HFF-Myc (cell line): Measurements from ENCODE around the gene FREM2.

Experiments used
- DNase-seq: peaks from one replicate; pipeline ENCODE4 v3.0.0-alpha.2; 2011; ENCODE audit warnings: low read depth; ENCODE audit errors: extremely low read depth
- H3K4me3 ChIP-seq: replicated peaks from 2 replicates; pipeline ENCODE4 v1.5.1; 2011; ENCODE audit warnings: low read depth, mild to moderate bottlenecking, control low read depth, low read length
- CTCF ChIP-seq: IDR thresholded peaks from 2 replicates; pipeline ENCODE4 v1.5.1; 2012; ENCODE audit warnings: mild to moderate bottlenecking, low read depth, low read length, control low read depth; ENCODE audit errors: missing control alignments

The FREM2 gene

GRCh38 chr13:38657191-38657590 lies 29.7 kb upstream of the FREM2 start:
- H3K4me3 ChIP-seq = no peak overlapping the region
- TF ChIP-seq CTCF = no peak
- DNase-seq = no peak

- no peak overlapping the region for H3K4me3 ChIP-seq
- no peak for TF ChIP-seq CTCF
- DNase-seq = no peak
These were observed 28.0 kb upstream of the FREM2 start for GRCh38 chr13:38658906-38659305.

- TF ChIP-seq CTCF = no peak
- no peak for DNase-seq
- H3K4me3 ChIP-seq = no peak overlapping the region
These were observed 25.7 kb upstream of the FREM2 start for GRCh38 chr13:38661010-38661675.

- TF ChIP-seq CTCF = no peak
- no peak for DNase-seq
- H3K4me3 ChIP-seq = no peak overlapping the region
These were observed 24.5 kb upstream of the FREM2 start for GRCh38 chr13:38662362-38662761.

- no peak for TF ChIP-seq CTCF
- no peak for DNase-seq
- H3K4me3 ChIP-seq = no peak overlapping the region
These were observed 22.0 kb upstream of the FREM2 start for GRCh38 chr13:38664906-38665305.

- no peak overlapping the region for H3K4me3 ChIP-seq
- no peak for TF ChIP-seq CTCF
- no peak for DNase-seq
These were observed 19.3 kb upstream of the FREM2 start for GRCh38 chr13:38667526-38668109.
